ENCODE measurements around the gene COG5.

The COG5 gene

DNA sequence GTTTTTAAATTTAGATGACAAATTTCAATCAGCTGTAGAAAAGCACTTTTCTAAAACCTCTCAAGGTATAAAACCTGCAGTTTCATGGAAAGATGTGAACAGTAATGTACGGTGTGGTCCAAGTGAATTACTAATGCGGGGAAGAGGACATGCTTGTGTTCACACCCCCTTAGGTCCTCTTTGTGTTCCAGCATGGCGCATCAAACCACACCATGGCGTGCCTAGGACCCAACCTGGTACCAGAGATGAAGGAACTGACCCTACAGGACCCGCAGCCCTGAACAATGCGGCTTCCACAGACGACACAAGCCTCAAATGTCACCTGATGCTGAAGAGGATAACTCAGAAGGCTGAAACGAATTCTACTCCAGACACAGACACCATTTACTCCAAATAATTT lies 175.1 kb downstream of the COG5 start:
- in situ Hi-C loops (cut with HindIII; ENCODE audit: low sequenced_read_pairs), result no loop called here
- no peak for DNase-seq (ENCODE audit: low read depth)
- H3K4me3 ChIP-seq (ENCODE audit: low read depth, low read length), result no peak overlapping the region
- TF ChIP-seq CTCF (IDR thresholded peaks at IDR 0.05; ENCODE audit: low read depth, low read length, missing control alignments), result no peak

GRCh38 chr7:107387573-107388219 lies 176.0 kb downstream of the COG5 start:
- no peak for TF ChIP-seq CTCF (IDR thresholded peaks at IDR 0.05; ENCODE audit: low read depth, low read length, missing control alignments)
- in situ Hi-C loops (cut with HindIII; ENCODE audit: low sequenced_read_pairs), result no loop called here
- DNase-seq (ENCODE audit: low read depth), result peak; percentile 61
- no peak overlapping the region for H3K4me3 ChIP-seq (ENCODE audit: low read depth, low read length)

- in situ Hi-C loops (cut with HindIII; ENCODE audit: low sequenced_read_pairs), result no loop called here
- no peak for TF ChIP-seq CTCF (IDR thresholded peaks at IDR 0.05; ENCODE audit: low read depth, low read length, missing control alignments)
- DNase-seq (ENCODE audit: low read depth), result peak; percentile 8
- no peak overlapping the region for H3K4me3 ChIP-seq (ENCODE audit: low read depth, low read length)
These were observed 176.6 kb downstream of the COG5 start for GRCh38 chr7:107387128-107387527.

DNA sequence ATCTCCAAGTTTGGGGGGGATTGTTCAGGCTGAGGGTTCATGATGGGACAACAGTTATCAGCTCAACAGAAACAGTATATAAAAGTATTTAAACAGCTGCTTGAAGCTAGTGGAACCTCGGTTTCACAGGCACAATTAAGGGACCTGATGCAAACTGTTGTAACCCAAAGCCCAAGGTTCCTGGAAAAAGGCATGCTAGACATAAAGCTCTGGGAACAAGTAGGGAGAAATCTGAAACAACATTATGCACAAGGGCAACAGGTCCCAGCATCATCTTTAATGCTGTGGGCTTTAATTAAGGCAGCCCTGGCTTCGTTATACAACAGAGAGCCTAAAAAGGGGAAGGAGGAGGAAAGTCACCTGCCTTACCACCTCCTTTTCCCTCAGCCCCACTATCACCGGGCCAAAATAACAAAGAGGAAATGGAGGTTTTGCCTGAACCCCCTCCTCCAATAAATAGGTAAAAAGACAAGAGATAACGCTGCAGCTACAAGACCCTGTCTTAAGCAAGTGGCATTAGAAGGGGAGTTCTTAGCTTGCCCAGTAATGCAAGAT lies 177.1 kb downstream of the COG5 start:
- H3K4me3 ChIP-seq (ENCODE audit: low read depth, low read length), result no peak overlapping the region
- DNase-seq (ENCODE audit: low read depth), result no peak
- in situ Hi-C loops (cut with HindIII; ENCODE audit: low sequenced_read_pairs), result no loop called here
- no peak for TF ChIP-seq CTCF (IDR thresholded peaks at IDR 0.05; ENCODE audit: low read depth, low read length, missing control alignments)

DNA sequence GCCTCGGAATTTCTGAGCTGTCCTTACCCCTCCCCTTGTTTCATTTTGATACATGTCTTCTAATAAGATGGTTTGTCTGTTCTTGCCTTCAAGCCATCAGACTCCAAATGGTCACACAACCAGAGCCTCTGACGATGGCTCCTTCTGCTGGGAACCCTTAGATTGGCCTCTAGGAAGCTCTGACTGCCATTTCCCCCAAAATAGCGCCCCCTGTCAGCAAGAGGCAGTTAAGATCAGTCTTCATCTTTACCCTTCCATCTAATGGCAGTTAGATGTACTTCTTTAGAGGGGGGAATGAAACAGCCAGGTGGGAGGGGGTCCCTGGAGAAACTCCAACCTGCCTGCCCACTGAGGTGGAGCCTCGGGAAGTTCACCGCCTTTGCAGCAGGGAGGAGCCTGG lies 179.7 kb downstream of the COG5 start:
- TF ChIP-seq CTCF (IDR thresholded peaks at IDR 0.05; ENCODE audit: low read depth, low read length, missing control alignments), result no peak
- H3K4me3 ChIP-seq (ENCODE audit: low read depth, low read length), result no peak overlapping the region
- in situ Hi-C loops (cut with HindIII; ENCODE audit: low sequenced_read_pairs), result no loop called here
- no peak for DNase-seq (ENCODE audit: low read depth)

- TF ChIP-seq CTCF (IDR thresholded peaks at IDR 0.05; ENCODE audit: low read depth, low read length, missing control alignments), result no peak
- DNase-seq (ENCODE audit: low read depth), result no peak
- in situ Hi-C loops (cut with HindIII; ENCODE audit: low sequenced_read_pairs), result no loop called here
- H3K4me3 ChIP-seq (ENCODE audit: low read depth, low read length), result no peak overlapping the region
These were observed 180.5 kb downstream of the COG5 start for GRCh38 chr7:107383203-107383602.
